NCI-H446 (cell line): ENCODE measurements around the gene BLOC1S3.

Experiments used
- DNase-seq, 2 experiments: peaks; one replicate each; lab custom pipeline; 2025; lab: John Stamatoyannopoulos, UW

The BLOC1S3 gene

GRCh38 chr19:45146251-45146650, 32.3 kb upstream of the BLOC1S3 start:
- DNase-seq = no peak

GRCh38 chr19:45146741-45147205, 31.8 kb upstream of the BLOC1S3 start:
- no peak for DNase-seq

- DNase-seq = no peak
These were observed 30.5 kb upstream of the BLOC1S3 start for GRCh38 chr19:45147835-45148676.

DNA sequence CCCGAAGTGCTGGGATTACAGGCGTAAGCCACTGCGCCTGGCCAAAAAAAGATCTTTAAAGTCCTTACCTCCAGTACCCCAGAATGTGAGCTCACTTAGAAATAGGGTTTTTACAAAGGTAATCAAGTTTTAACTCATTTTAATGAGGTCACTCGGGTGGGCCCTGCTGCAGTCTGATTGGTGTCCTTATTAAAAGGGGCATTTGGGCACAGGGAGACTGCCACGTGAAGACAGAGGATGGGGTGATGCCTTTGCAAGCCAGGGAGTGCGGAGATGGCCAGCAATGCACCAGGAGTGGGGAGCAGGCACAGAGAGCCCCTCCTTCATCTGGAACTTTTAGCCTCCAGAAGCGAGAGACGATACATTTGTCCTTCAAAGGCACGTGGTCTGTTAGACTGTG, 29.5 kb upstream of the BLOC1S3 start:
- DNase-seq = no peak

GRCh38 chr19:45150180-45150579, 28.4 kb upstream of the BLOC1S3 start:
- DNase-seq = no peak

DNA sequence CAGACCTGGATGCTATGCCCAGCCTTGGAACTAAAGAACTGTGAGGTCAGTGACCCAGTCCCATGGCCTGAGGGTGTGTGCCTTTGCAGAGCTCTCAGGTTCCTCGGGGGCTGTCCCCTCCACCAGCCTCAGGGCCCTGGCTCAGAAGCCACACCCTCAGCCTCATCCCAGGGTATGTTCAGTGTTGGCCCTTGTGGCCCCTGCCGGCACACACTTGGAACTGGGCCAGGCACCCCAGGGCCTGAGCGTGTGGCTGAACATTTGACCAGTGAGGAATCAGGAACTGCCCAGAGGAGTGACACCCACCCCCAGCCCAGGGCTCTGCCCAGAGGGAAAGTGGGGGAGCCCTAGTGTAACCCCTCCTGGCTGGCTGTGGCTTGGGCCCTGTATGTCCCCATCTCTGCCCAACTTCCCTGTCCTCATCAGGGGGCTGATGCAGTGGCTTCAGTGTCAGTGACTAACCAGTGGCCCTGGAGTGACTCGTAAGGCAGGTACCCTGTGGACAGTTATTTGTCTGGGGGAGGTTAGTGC, 27.8 kb upstream of the BLOC1S3 start:
- DNase-seq = no peak

DNA sequence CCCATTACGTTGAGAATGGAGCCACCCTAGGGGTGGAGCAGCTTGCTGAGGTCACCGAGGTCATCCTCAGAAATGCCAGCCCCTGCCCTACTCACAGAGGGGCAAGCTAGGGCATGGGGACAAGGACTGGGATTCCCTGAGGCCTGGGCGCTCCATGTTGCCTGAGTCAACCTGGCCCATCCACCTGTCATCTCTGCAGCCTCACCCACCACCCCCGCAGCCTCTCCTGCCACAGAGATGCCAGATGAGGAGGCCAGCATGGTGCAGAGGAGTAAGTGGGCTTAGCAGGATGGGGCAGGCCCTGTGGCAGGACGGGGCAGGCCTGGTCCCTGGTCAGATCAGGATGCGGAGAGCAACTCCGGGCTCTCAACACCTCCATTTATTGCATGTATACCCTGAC, 27.3 kb upstream of the BLOC1S3 start:
- no peak for DNase-seq

DNA sequence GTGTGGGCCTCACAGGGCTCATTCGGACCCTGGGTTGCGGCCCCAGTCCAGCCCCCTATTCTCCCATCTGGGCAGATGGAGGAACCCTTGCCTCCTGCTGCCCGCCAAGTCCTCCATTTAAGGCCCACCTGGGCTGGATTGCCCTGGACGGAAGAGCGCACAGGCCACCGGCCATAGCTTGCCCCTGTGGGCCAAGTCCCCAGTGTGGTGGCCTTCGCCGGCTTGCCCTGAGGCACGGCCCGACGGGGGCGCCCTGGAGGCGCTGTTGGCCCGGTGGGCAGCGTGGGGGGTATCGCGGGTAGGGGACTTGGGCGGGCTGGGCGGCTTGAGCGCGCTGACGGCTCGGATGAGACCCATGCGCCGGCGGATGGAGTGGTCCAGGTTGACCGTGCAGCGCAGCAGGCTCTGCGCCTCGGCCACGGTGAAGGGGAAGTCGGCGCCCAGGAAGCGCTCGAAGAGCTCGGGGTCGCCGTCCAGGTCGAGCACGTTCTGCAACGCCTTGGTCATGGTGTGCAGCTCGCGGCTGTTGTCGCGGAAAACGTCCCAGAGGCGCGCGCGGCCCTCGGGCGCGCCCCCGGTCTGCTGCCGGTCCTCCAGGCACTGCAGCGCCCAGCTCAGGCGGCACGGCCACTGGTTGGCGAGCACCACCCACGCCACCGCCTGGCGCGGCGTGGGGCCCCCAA, 26.6 kb upstream of the BLOC1S3 start:
- no peak for DNase-seq

- DNase-seq = no peak
These were observed 25.9 kb upstream of the BLOC1S3 start for GRCh38 chr19:45152504-45153338.

- DNase-seq = no peak
These were observed 25.1 kb upstream of the BLOC1S3 start for GRCh38 chr19:45153339-45154063.

- no peak for DNase-seq
These were observed 24.3 kb upstream of the BLOC1S3 start for GRCh38 chr19:45154064-45154827.

DNA sequence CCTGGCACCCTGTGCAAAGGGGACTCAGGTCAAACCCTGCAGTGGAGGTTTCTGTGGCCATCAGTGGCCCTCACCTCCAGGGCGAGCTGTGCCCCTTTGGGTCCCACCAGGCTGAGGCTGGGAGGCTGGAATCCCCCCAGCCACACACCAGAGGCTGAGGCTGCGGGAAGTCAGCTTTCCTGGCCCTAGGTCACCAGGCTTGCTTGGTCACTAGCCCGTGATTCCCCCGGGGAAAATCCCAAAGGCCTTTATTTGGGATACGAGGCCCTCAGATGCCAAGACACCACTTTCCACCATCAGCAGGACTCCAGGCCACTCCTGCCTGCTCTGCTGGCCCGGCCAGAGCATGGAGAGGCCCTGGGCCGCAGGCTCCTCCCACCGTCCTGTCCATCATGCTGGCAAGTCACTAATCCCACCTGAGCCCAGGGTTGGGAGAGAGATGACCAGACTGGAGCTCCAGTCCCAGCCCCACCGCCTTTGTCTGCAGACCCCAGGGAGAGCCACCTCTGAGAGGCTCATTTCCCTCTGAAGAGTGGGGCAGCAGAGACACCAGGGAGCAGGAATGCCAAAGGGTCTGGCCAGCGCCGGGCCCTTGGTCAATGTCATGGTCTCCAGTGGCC, 22.5 kb upstream of the BLOC1S3 start:
- no peak for DNase-seq

DNA sequence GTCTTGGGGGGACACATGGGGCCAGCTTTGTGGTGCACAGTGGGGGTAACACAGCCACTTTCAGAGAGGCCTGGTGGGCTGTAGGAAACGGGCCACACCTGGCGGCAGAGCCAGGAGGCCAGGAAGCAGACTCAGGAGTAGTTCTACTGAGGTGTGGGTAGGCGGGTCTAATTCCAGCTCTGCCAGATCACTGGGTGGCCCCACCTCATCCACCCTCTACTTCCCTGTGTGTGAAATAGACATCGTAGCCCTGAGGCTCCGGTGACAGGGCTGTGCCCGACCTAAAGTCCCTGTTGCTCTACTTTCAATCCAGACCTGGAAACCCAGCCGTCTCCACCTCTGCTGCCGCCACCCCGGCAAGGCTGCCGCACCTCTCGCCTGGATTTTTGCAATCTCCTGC, 21.8 kb upstream of the BLOC1S3 start:
- DNase-seq = no peak

DNA sequence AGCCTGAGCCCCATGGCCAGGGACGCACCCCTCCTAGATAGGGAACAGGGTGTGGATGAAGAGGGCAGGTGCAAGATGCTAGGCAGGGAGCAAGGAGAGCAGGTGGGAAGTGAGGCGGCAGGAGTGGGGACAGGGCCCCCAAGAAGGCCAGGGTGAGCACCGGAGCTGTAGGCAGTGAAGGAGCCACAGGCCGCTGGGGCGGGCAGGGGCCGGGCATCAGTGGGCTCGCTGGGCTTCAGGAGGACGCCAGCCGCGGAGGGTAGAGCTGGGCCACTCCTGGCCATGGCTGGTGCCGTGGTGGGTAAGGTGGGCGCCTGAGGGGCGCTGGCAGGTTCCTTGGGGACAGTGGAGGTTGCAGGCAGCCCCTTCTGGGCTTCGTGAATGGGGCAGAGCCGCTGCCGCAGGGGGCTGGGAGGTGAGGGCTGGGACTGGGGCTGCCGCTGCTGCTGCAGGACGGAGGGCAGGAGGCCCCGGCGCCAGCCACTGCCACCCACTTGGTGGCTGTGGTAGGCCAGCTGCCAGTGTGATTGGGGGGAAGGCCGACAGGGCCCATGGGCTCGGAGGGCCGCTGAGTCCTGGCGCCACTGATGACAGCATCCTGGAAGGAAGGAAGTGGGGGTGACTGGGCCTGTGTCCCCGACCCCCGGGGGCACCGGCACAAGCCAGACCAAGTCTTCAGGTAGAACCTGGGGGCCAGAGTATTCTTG, 19.9 kb upstream of the BLOC1S3 start:
- no peak for DNase-seq

DNA sequence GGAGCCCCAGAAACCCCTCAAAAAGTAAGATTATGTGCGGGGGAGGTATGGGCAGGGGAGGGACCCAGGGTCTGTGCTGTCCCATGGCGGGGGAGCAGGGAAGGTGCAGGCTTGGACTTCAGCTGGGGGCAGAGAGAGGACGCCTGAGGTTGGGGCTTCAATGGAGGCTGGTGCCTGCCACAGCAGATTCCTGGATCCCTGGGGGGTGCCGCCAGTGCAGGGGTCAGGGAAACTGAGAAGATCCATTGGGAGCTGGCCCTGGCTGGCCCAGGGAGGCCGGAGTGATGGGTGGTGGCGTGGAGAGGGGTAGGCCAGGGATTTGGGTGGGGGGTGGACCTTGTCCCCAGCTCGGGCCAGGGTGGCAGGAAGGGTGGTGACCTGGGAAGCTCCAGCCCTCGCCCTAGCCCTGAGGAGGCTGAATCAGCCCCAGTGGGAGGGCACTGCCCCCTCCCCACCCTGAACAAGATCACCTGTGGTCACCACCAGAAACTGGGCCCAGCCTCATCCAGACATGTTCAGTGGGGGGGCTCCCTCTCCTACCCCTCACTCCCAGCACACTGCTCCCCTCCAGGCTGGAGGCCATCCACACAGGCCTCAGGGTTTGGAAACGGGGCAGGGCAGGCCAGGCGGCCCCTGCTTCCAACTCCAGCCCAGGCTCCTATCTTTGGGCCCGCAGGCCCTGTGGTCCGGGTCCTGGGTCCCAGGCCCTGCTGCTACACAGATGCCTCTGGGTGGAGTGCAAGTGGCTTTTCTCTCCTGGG, 19.2 kb upstream of the BLOC1S3 start:
- DNase-seq = no peak

GRCh38 chr19:45159971-45160324, 18.6 kb upstream of the BLOC1S3 start:
- no peak for DNase-seq

DNA sequence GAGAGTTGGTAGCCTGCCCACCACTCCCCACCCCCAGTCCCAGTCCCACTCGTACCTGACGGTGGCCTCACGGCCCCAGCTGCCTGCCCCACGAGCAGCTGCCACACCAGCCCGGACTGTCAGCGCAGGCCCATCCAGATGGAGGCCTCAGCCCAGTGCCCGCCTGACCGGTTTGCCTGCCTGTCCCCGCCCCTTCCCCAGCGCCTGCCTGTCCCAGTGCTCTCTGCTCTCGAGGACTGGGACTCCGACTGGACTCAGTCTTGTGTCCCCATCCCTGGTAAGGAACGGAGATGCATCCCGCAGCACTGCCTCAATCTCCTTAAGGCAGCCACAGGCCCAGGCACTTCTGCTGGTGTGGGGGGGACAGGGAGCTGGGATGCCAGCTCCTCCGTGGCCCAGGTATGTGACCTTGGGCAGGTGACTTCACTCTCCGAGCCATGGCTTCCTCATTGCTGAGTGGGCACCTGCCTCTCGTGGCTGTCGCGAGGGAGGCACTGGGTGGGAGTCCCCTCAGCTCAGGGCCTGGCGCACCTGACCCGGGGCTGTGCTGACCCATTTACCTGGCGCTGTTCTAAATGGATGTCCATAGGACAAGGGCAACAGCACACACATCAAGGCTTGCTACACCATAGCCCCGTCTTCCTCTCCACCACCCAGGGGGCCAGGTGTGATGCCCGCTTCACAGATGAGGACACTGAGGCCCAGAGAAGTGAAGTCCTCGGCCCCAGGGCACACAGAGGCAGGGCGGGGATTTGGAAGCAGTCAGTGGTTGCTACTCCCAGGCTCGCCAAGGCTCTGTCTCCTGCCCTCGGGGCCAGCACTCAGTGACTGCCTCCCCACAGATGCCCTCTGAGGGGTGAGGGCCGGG, 17.5 kb upstream of the BLOC1S3 start, which contains the start of gene NKPD1:
NKPD1 (minus strand) TSS at position 113 of the 868 bp plus-strand sequence. CDS start 832 bp downstream, outside the sequence.
- DNase-seq = no peak
